GM06990 (cell line): Measurements from ENCODE around the gene TRABD.

ENCODE experiments used
- DNase-seq: peaks from one replicate; pipeline ENCODE4 v3.0.0-alpha.2; 2011; ENCODE audit not compliant: insufficient read length; ENCODE audit errors: extremely low read depth
- H3K27me3 ChIP-seq: replicated peaks from 2 replicates; pipeline ENCODE4 v1.6.0; 2011; ENCODE audit warnings: low read length; ENCODE audit not compliant: control insufficient read depth, insufficient read depth
- H3K36me3 ChIP-seq: 2 replicates; pipeline ENCODE4 v1.5.1; 2011; ENCODE audit warnings: low read length; ENCODE audit not compliant: control insufficient read depth, insufficient read depth
- H3K4me3 ChIP-seq: replicated peaks from 2 replicates; pipeline ENCODE4 v1.5.1; 2011; ENCODE audit warnings: low read depth, mild to moderate bottlenecking, control low read depth, low read length
- CTCF ChIP-seq: IDR thresholded peaks from 2 replicates; pipeline ENCODE4 v1.5.1; 2011; ENCODE audit warnings: low read length, control low read depth, mild to moderate bottlenecking, inconsistent platforms; ENCODE audit not compliant: insufficient read depth, poor library complexity, severe bottlenecking

TRABD gene

DNA sequence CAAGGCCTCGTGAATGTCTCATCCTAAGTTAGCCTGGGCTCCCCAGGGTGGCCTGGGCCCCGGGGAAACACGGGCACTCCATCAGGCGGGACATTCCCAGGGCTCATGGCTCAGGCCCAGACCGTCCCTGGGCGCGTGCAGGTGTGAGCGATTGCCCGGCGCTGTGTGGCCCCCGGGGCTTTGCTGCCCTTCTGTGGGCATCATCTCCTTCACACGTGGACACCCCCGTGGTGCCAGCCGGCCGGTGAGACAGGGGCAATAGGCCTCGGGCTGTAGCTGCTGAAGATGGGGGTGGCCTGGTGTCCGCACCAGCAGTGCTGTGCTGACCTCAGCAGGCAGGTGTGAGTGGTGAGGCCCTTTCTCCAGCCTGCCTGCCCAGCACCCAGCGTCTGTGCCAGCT is 10.5 kb downstream of the TRABD start:
- no peak for TF ChIP-seq CTCF
- H3K27me3 ChIP-seq, result no peaks in the 10 kb centered on the region
- H3K36me3 ChIP-seq, result peaks cover 30% of the 10 kb centered on the region
- no peak overlapping the region for H3K4me3 ChIP-seq
- DNase-seq, result no peak

DNA sequence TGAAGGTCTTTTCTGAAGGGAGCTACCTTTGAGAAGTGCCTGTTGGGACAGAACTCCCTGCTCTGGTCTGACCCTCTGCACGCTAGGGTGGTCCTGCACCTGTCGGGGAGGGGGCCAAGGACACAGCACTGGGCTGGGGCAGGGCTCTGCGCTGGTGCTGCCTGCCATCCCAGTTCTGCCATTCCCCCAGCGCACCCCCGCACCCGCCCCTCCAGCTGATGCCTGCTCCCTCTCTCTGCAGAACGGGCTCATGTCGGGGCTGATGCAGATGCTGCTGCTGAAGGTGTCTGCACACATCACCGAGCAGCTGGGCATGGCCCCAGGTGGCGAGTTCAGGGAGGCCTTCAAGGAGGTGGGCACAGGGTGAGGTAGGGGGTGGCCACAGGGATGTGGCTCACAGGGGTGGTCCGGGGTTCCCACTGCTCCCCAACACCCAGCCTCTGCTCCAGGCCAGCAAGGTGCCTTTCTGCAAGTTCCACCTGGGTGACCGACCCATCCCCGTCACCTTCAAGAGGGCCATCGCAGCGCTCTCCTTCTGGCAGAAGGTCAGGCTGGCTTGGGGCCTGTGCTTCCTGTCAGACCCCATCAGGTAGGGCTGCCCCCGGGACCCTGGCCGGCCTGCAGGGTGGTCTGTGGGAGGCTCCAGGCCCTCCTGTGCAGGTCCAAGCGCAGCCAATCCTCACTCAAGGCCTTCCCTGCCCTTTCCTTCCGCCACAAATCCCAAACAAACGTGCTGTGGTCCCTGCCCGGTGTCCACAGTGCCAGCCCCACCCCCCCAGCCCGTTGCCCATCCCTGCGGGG is 11.5 kb downstream of the TRABD start:
- no peak for TF ChIP-seq CTCF
- Histone ChIP-seq H3K27me3 (no peaks in the 10 kb centered on the region), H3K4me3 (no peak overlapping the region), H3K36me3 (peaks cover 30% of the 10 kb centered on the region)
- no peak for DNase-seq

- no peak for TF ChIP-seq CTCF
- Histone ChIP-seq H3K27me3 (no peaks in the 10 kb centered on the region), H3K4me3 (no peak overlapping the region), H3K36me3 (peaks cover 30% of the 10 kb centered on the region)
- no peak for DNase-seq
These were observed 12.3 kb downstream of the TRABD start for GRCh38 chr22:50197856-50198623.

- no peak for DNase-seq
- H3K36me3 ChIP-seq, result peaks cover 28% of the 10 kb centered on the region
- no peak for TF ChIP-seq CTCF
- H3K27me3 ChIP-seq, result no peaks in the 10 kb centered on the region
- H3K4me3 ChIP-seq, result no peak overlapping the region
These were observed 12.9 kb downstream of the TRABD start for GRCh38 chr22:50198624-50199017.

DNA sequence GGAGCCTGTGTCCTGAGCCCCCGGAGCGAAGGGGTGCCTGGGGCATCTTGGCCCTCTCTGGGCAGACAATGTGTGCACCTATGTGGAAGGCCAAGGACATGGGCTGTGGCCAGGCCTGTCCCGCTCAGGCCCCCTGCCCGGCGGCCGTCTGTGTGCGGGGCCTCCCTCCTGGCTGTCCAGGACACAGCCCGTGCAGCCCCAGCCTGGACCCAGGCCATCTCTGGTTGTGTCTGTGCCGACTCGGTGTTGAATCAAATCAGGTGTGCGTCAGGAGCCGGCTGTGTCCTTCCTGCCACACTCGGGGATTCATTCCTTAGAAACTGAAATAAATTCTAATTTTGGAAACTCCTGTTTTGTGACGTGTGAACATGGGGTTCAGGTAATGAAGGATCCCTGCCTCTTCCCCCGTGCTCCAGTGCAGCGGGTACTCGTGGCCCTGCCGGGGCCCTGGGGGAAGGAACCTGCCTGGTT is 13.6 kb downstream of the TRABD start:
- Histone ChIP-seq H3K4me3 (peak overlapping the region; percentile 62), H3K27me3 (no peaks in the 10 kb centered on the region), H3K36me3 (peaks cover 24% of the 10 kb centered on the region)
- no peak for DNase-seq
- no peak for TF ChIP-seq CTCF
